CD4-positive, alpha-beta T cell treated with Interleukin-17A for 4 hours (primary cell): ENCODE results near the gene TBC1D7.

Experiments used
- DNase-seq: peaks from one replicate; pipeline ENCODE4 v3.0.0-alpha.2; 2020; ENCODE audit warnings: mixed read lengths

The TBC1D7 gene

GRCh38 chr6:13318821-13319220, 9.5 kb downstream of the TBC1D7 start:
- no peak for DNase-seq

DNA sequence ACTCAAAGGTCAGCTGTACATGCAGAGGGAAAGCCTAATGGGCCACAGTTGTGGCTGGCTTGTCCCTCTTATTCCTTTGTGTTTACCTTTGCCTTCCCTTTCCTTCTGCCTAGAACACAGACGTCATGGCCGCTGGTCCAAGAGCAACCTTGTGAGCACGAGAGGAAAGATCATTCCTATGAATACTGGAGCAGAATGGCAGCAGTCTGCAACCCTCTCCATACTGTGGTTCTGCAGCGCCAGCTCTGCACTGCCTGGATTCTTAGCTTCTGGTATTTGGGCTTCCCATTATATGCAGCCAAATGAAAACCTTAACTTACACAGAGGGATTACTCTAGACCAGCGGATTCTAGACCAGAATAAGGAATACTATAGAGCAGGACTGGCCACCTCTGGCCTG, 12.4 kb downstream of the TBC1D7 start:
- no peak for DNase-seq

- no peak for DNase-seq
Measured at GRCh38 chr6:13314806-13315205, 13.5 kb downstream of the TBC1D7 start.

DNA sequence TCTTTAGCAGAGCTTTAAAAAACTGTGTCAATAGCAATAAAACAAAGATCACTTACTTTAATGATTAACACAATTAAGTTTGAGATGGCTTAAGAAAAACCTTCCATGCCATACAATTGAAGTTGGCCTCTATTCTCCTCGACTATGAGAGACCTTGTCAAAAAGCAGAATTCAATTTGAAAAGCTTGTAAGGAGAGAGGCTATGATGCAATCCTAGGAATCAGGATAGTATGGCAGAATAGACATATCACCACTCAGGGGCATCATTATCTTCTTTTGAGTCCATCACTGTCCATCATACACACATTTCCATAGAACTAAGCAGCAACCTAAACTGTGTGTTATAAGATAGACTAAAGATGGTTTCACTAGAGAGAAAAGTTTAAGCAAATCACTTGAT, 17.2 kb downstream of the TBC1D7 start:
- no peak for DNase-seq

- no peak for DNase-seq
Measured at GRCh38 chr6:13308332-13308731, 20.0 kb downstream of the TBC1D7 start.

DNA sequence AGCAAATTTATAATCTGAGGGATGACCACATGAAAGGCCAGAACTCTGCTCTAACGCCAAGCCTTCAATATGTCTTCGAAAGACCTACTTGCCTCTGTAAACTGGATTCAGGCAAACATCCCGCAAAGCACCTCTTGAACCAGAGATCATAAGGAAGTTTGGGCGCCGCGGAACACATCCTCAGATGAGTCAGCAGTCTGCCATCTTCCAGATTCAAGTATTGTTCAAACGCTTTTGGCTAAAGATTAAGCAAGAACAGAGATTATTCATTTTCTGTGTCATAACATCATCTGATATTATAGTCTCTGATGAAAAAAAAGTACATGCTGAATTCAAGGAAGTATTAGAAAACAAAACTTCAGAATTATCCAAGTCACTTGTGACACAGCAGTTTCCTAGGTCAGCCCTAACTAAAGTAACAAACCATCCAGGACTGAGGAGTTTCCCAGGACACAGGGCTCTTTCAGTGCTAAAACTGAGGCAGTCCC, 20.8 kb downstream of the TBC1D7 start:
- DNase-seq, result no peak

DNA sequence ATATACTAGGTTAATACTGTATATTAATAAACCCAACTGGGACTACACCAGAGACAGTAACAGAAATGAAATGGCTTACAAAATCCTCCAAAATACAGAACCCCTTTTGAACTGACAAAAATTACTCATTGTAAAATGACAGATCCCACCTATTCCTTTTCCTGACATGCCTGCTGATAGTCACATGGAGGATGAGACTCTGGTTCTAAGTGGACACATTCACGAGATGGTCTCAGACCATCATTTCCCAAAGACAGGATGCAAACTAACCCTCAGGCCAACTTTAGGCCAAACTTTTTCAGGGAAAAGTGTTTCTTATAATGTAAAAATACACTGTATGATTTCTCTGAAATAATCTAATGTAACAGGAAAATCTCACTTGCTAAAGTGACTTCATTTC, 22.5 kb downstream of the TBC1D7 start:
- no peak for DNase-seq

DNA sequence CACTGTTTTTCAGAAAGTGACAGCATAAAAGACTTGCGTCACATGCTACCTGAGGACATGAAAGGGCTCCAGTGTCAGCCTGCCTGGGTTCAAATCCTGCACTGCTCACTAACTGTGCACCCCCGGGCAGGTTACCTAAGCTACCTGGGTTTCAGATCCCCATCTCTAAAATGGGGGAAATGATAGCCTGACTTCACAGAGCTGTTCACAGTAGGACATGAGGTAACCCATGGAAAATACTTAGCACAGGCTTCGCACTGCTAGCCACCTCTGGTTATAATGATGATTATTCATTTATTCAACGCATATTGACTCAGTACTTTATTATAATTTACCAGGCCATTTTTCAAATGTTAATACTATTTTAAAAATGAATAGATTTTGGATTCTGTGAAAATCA, 23.0 kb downstream of the TBC1D7 start:
- DNase-seq, result no peak

- no peak for DNase-seq
Measured at GRCh38 chr6:13304580-13305260, 23.6 kb downstream of the TBC1D7 start.

- DNase-seq, result no peak
Measured at GRCh38 chr6:13304101-13304500, 24.2 kb downstream of the TBC1D7 start.

- no peak for DNase-seq
Measured at GRCh38 chr6:13303668-13304017, 24.7 kb downstream of the TBC1D7 start.

DNA sequence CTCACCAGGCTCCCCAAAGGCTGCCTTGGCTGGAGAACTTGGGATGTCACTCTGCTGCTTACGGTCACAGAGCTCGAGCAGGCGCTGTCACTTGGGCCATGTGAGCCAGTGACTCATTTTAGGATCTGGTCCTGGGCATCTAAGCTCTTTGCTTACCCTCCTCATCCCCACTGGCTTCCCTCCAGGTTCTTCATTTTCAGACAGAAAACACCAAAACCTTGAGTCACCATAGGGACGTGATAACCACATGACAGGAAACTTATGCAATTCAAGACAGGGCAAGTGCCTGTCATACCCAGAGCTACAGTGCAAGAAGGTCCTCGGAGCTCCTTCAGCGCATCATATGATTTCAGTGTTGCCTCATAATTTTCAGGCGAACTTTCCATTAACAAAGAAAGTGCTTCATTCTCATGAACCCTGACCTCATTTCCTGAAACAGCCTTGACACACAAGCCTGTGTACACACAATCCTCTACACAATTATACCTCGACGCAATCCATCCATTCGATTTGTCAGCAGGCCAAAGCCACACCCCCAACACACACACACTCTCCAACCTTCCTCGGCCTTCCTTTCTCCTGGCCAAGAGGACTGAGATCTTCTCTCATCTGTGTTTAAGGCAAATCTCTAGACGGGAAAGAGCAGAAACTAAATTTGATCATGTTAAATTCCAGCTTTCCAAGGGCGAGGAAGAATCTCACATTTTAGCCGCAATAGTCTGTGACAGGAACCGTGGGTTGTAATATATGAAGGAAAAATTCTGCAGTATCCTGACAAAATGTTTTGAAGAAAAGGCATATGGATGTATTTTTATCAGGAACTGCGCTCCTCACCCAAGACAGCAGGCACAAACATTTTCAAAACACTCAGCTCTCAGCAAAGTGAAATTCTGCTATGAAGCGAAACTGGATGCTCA, 25.3 kb downstream of the TBC1D7 start:
- peak; percentile 22 for DNase-seq

GRCh38 chr6:13302291-13302690, 26.0 kb downstream of the TBC1D7 start:
- no peak for DNase-seq

GRCh38 chr6:13300643-13301590, 27.4 kb downstream of the TBC1D7 start:
- DNase-seq, result no peak

DNA sequence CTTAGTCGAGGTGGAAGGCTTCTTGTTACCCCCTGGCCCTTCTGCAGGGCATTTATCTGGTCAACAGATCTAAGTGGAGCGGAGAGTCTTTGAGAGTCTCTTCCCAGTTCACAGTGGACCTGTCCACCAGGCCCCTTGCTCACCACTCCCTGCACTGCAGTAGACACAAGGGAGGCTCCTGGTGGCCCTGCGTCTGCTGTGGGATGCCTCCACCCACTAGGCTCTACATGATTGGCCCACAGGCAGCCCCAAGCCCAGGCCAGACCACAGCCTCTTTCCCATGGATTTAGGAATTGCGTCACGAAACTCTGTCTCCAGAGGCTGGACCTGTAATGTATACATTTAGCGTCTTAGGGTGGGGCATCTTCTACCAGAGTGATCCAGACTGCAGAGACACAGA, 28.4 kb downstream of the TBC1D7 start:
- no peak for DNase-seq

DNA sequence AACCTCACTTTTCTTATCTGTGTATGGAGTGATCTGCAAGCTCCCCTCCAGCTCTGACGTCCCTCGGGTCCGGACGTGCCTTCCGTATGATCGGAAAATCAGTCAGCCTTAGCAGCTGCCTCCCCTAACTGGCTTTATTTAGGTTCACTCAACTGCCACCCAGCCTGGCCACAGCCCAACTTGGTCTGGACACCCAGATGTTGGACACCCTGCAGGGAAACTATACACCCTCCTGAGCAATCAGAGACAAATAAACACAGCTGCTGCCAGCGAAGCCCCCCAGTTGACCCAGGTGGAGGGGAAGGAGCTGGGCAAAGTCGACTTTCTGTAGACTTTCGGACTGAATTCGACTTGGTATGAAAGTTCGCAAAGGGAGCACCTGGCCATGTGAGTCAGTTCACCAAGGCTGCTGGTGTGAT, 28.9 kb downstream of the TBC1D7 start:
- no peak for DNase-seq

DNA sequence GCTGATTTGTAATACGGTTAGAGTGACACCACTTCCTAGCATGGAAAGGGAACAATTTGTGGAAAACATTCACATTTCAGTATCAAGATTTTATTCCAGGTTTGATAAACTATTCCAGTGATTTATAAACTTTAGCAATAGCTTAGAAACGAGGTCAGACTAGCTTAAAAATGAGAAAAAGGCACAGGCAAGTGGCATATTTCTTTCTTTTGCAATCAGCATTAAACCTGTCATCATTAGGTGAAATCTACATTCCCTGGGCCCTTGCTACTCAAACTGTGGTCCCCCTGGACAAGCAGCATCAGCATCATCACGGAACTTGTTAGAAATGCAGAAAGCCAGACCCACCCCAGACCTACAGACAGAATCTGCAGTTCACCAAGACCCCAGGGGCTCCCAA, 29.9 kb downstream of the TBC1D7 start:
- DNase-seq, result no peak

DNA sequence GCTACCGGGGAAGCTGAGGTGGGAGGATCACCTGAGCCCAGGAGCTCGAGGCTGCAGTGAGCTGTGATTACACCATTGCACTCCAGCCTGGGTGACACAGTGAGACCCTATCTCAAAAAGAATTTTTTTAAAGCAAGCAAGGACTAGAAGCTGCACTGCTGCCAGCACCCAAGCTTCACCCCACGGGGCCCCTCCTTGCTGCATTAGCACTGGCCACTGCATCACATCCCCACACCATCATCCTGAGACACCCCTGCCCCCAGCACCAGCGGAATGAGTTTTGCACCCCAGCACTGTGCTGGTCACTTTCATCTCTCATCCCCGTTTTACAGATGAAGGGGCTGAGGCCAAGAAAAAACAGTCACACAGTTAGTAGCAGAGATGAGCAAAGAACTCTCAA, 30.9 kb downstream of the TBC1D7 start:
- DNase-seq, result no peak

- no peak for DNase-seq
Measured at GRCh38 chr6:13296536-13296997, 31.8 kb downstream of the TBC1D7 start.

DNA sequence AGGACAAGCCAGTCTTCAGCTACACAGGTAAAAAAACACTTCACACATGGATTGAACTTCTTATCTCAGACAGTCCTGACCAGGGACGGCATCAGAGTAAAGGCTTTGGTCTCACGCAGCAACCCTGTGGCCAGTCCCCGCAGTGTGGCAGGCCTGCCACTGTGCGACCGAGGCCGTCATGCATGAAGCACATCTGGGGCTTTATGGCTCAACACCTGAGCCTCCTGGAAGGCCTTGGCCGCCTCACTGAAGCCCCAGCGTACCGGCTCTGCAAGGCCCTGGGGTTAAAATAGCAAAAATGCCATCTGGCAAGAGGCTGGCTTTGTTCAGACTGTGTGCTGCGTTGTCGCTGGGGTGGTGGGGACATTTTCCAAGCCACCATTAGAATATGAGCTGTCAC, 32.8 kb downstream of the TBC1D7 start:
- DNase-seq, result no peak

DNA sequence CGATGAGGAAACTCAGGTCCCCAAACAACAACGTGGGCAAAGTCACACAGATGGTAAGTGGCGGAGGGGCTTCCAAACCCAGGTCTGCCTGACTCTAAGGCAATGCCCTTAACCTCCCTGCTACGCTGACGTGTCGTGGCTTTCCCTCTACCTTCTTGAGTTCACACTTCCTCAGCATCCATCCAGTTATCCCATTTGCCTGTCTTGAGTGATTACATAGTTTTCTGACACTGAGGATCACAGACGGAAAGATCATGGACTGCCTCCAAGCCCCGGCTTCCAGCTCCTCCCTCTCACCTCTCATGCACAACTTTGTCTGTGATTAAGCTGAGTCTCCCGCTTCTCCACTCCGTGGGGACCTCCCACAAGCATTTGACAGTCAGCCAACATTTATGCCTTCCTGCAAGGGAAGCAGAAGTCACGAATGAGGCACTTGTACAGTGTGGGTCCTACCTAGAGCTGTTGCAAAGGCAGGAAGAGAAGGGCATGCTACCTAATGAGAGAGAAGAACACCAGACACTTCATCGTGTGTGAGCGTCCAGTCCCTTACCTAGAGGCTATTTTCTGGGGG, 33.8 kb downstream of the TBC1D7 start:
- DNase-seq, result no peak

DNA sequence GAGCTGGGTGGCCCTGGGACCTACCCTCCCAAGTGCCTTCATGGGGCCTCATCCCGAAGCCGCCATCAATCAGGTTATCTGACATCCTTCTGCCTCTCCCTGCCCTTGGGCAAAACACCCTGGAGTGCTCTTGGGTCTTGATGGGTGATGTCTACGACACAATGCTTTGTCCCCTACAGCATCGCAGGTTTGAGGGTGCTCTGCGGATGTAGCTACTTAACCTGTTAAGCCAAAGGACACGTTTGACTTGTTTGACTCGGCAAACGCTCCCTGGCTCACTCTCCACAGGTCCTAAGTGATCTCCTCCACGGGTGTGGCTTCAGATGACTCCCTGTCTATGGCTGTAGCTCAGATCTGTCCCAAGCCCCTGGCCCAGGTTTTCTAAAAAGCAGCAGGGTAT, 35.6 kb downstream of the TBC1D7 start:
- DNase-seq, result no peak

DNA sequence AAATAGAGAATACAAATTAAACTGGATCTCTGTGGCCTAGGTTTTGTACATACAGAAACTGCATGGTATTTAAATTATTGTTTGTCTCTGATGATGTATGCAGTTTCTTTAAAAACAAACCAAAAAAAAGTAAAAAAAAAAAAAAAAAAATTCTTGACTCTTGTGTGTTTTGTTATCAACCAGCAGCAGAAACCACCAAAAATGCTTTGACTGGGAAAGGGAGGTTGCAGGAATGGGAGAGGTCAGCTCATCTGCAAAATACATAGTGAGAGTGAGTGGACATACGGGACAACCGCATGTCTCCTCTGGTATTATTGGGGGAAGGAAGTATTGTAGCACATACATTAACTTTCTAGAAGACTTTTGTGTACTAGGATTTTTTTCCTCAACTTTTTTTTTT, 38.0 kb downstream of the TBC1D7 start:
- DNase-seq, result no peak
